NT2/D1 (cell line): ENCODE measurements around the gene NAB1.

ENCODE experiments used
- SUZ12 ChIP-seq: IDR thresholded peaks from 2 replicates; pipeline ENCODE4 v1.6.1; 2011; ENCODE audit not compliant: insufficient read length, insufficient read depth; ENCODE audit errors: extremely low read depth
- ZNF274 ChIP-seq: IDR thresholded peaks from 2 replicates; pipeline ENCODE4 v1.6.1; 2011; ENCODE audit warnings: mild to moderate bottlenecking, low read depth, low read length

DNA sequence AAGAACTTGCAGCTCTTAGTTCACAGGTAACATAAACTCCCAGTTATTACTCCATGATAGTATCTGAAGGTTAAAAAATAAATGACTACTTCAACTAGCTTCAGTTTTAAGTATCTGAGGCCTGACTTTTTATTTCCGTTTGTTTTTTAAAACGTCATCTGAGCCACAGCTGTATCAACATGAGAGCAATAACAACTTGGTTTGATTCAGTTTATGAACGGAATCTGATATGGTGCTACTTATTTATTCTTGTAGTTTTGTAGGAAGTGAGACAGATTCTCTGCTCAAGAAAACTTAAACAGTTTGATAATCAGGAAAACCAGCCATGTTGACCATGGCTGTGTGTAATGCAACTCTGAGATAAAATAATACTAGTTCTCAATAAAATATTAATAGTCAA, 34.9 kb downstream of the NAB1 start:
- TF ChIP-seq SUZ12 = no peak
- TF ChIP-seq ZNF274 = no peak
